HG02852 (cell line): Measurements from ENCODE around the gene LRP2.
"Not testable (repeated sequence)": the region's sequence is repeated elsewhere in the genome, so short reads cannot be mapped to it uniquely, and the experiment has no call there.

Source experiments
- ATAC-seq: cut with Tn5 transposase; IDR thresholded peaks from one replicate; pipeline ENCODE4 v1.9.1; 2021; ENCODE audit warnings: mild to moderate bottlenecking, moderate library complexity; ENCODE audit not compliant: unreplicated experiment

The LRP2 gene

DNA sequence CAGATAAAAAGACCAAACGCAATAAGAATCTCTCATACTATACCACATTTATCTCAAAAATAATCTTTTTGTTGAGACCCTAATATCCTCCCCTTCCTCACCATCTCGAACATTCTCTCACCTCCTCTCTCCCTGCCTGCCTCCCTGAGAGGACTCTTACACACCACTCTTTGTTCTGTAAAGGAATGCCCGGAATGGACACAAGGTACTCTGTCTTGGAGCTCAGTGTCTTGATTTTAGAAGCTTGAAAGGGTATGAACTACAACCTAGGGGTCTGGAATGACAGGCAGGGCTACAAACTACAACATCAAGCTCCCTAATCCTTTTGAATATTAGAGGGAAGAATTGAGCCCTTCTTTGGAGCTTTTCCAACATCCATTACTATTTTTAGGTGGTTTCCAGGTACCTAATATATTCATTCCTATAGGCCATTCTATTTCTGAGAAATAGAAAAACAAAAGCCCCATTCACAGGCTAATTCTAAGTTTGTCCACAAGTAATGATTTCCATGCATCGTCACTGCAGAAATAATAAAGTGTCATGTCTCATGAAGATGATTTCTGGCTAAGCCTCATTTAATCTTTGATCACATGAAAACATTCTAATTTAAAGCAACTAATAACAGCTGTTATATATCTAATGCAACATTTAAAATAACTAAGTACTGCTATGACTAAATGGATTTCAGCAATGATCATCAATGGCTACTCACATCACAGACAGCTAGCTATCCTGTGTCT lies 60.6 kb downstream of the LRP2 start:
- ATAC-seq, result no peak

DNA sequence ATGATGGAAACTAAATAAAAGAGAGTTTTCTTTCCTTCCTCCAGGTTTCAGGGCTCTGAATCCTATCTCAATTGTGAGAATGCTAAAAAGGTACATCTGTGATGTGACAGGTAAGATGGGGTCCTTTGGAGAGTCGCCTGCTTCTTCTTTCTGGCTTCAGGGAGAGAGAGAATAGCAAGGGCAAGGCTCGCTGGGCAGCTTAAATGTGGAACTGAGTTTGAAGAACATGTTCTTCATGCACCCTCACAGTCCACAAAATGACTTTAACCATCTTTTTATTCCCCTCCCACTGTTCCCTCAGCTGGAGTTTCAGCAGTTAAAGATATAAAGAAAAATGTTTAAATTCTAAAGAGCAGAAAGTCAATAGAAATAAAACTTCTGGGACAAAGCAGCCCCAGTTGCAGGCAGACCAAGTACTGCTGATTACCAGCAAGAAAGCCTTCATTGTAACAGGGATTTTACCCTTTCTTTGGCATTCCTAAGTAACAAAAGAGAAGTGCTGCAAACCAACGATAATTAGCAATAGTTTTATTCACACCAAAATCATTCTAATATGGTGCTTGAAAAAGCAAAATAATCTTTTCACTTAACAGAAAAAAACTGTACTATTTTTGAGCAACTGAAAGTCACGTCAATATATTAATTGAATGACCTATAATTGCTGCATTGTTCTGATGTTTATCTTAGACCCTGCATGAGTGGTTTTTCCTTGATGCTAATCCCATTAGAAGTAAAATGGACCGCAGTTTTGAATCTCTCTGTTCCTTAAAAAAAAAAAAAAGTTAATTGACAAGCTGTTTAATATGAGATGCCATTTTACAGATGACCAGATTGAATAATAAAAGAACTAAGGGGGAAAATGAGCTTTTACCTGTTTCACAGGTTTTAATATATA lies 61.5 kb downstream of the LRP2 start:
- ATAC-seq, result no peak

DNA sequence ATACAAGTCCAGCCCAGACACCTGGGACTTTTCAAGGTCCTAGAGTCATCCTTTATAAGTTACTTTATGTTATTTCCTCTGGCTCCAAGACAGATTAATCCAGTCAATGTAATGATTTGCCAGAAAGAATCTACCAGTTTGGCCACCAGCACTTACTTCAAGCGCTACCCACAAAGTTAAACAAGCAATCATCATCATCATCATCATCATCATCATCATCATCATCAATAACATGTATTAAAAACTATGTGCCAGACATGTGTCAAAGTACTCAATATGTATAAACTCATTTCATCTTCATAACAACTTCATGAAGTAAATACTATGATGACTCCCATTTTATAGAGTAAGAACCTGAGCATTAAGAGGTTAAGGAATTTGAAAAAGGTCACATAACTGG lies 64.3 kb downstream of the LRP2 start:
- ATAC-seq, result no peak

DNA sequence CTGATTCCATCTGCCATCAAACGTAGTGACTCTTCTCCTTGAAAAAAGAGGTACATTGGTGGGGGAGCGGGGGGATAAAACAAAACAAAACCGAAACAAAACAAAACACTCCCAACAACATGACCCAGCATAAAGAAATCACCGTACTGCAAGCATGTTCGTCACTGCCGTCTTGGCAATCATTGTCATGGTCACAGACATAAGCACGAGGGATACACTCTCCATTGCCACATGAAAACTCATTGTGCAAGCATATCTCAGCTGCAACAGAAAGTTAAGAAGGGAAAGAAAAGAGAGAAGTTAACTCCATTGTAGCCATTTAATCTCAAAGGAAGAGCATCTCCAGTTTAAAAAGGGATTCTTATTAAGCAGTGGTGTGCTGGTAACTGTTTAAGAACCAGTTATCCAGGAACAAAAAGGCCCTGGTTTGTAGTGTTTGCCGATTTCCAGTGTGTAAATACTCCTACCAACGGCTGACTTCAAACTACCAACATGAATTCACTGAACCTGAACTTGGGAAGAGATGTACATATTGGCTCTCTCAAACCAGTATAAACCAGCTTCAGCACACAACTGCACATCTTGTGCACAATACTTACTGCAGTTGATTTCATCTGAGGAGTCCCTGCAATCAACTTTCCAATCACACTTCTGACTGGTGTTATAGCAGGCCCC lies 68.2 kb downstream of the LRP2 start:
- no peak for ATAC-seq

DNA sequence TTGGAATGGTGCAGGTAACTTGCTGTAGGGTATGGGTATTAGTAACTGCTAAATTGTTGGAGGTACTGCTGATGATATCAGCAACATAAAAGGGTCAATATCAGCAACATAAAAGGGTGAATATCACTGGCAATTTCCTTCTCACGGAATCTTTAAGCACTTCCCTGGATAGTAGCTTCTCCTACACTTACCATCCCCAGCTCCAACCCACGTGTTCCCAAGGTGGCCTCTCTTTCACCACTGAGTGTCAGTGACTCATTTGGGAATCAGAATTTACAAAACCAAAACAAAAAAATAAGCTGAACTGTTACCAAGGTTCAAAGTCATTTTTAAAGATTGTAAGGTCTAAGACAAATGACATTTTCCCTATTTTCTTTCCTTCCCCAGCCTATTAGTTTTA lies 70.8 kb downstream of the LRP2 start:
- ATAC-seq, result no peak

DNA sequence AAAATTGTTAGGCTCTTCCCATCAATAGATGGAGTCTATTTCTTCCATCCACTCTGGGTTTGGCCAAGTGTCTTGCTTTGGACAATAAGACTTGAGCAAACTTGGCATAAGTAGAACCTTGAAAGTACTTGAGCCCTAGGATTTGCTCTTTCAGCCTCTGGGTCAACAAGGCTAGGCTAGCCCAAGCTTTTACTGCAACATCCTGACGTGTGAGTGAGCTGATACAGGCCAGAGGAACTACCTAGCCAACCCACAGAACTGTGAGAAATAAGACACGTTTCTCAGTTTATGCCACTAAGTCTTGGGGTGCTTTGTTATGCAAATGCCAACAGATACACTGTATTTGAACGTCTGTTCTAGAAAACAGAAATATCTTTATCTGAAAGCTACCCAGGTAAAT lies 71.9 kb downstream of the LRP2 start:
- no peak for ATAC-seq

DNA sequence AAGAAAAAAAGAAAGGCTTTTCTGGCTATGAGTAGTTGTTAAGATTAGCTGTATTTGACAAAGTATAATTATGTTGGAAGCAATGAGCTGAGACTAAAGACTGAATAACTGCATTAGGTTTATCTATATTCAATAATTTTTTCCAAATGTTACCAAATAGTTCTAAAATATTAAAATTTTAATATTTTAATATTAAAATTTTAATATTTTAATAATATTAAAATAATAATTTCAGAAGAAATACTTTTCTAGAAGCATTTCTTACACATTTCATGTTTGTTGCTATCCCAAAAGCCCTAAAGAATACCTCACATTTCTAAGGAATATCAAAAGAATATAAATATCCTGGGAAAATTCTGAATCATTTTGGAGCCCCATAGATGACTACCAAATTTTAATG lies 74.7 kb downstream of the LRP2 start:
- ATAC-seq, result no peak

DNA sequence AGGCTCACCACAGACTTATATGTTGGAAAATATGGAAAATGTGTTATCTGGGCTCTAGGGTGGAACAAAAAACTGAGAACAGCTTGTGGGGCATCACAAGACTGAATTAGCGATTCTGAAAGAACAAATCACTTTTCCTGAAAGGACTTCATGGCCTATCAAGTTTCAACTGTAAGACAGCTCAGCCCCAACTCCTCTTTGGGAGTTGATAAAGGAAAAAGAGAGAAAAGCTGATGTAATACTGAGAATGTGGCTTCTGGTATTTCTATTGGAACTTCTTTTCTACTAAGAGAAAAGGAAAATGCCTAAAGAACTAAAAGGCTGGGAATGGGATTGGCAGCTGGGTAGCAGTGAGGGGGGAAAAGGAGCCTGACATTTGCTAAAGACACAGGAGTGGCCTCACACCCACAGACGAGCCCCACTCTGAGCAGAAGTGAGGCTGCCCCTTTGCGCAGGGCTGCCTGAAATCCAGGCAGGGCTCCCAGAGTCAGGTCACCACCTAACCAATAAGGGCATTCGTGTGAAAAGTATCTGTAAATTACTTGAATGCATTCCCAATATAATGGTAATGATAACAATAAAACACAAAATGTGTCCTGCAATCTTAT lies 75.6 kb downstream of the LRP2 start:
- no peak for ATAC-seq

DNA sequence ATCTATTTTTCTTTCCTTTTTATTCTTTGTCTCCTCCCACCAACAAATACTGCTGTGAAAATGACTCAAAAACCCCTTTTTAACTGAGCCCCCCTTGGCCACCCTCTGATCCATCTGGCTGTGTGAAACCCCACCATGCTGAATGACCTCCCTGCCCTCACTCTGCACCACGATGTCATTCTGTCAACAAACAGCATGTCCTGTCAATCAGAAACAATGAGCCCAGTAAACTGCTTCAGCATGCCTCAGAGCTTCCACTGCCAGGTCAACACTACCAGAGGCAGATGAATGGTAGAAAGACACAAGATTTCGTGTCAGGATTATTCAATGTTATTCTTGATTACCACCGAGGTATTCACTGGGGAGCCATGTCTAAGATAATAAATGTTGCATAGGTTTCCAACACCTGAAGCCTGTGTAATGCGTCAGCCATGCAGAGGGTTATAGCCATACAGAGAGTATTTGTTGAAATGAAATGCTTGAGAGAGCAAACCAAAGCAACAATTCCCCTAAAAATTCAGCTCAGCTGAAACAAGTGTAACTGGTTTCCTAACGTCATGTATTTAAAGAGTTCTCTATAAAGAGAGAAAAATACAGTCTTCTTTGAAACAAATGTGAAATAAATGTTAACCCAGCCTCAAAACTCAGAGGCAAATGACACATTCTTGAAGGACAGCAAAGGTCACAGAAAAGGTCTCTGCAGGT lies 76.7 kb downstream of the LRP2 start:
- ATAC-seq, result no peak

DNA sequence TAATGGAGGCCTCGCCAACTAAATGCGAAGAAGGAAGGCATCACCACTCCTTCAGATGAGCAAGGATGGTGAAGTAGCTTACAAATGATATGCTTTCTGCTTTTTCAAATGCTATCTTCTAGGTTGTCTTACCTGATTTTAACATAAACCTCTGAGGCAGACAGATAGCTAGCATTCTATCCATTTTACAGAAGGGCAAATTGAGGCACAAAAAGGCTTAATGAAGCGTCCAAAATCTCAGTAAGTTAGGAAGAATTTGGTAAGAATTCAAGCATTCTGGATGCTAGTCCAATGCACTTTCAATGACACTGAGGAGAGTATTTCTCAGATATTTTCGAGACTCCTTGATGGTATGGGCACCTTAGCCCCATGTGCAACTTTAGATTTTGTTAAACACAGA lies 81.8 kb downstream of the LRP2 start:
- no peak for ATAC-seq

DNA sequence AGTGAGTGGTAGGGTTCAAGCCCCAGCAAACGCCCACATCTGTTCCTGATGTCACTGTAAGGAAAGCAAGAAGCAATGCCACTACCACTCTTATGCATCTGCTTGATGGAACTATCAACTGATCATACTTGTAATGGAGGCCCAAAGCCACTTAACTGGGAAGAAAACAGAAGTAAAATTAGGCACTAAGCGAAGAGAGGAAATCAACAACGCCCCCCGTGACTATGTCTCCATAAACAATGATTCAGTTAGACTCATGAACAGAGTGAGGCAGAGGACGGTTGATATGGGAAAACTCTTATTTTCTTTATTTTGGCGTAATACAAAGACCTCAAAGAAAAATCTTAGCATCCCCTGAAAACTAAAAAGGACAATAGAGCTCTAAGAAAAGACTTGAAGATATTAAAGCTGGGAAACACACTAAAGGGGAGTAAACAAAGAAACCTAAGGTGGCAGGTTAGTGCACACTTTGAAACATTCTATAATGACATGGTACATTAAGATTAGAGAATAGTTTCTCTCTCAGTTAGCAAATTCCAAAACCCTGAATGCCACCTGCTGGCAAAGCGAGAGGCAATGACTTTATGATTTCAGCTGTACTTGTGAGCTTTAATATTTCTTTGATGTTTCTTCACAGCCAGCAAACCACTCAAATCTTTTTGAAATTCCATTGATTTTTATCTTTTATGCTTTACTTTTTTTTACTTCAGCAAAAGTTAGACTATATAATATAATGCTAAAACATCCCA lies 86.5 kb downstream of the LRP2 start:
- ATAC-seq, result no peak

DNA sequence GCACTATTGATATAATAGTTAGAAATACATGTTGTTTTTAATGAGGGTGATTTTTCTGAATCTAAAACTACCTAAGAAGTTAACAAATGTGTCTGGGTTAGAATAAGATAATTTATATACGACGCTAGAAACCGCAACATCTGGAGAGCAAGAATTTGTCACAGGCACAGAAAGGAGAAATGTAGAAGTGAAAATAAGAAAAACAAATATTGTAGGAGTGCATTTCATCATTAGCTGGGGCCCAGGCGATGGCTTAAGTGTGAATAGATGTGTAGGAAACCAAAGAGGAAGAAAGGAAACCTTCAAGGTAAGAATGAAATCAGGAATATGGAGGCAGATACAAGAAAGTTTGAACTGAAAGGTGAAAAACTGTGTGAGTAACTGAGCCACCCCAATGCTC lies 90.3 kb downstream of the LRP2 start:
- ATAC-seq, result no peak

DNA sequence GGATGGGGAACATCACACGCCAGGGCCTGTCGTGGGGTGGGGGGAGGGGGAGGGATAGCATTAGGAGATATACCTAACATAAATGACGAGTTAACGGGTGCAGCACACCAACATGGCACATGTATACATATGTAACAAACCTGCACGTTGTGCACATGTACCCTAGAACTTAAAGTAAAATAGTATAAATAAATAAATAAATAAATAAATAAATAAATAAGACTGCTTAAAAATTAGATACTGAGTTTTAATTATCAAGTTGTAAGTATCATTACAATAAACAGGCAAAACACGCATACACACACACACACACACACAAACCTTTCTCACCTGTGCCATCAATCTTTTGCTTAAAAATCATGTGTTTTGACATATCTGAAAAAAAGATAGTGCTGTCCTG lies 91.8 kb downstream of the LRP2 start:
- not testable (repeated sequence) for ATAC-seq

DNA sequence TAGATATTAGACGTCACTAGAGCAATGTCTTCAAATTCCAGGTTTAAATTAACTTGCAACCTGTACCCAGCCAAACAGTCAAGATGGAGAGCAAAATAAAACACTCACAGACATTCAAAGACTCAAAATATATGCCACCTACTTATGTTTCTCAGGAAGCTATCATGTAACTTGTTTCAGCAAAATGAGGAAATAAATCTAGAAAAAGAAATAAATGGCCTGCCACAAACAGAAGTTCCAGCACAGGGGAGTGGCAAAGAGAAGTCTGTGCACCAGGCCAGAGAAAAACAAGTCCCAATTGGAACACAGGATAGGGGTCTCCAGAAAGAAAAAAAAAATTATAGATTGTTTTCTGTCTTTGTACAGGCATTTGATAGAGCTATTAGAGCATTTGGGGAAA lies 96.7 kb downstream of the LRP2 start:
- no peak for ATAC-seq

DNA sequence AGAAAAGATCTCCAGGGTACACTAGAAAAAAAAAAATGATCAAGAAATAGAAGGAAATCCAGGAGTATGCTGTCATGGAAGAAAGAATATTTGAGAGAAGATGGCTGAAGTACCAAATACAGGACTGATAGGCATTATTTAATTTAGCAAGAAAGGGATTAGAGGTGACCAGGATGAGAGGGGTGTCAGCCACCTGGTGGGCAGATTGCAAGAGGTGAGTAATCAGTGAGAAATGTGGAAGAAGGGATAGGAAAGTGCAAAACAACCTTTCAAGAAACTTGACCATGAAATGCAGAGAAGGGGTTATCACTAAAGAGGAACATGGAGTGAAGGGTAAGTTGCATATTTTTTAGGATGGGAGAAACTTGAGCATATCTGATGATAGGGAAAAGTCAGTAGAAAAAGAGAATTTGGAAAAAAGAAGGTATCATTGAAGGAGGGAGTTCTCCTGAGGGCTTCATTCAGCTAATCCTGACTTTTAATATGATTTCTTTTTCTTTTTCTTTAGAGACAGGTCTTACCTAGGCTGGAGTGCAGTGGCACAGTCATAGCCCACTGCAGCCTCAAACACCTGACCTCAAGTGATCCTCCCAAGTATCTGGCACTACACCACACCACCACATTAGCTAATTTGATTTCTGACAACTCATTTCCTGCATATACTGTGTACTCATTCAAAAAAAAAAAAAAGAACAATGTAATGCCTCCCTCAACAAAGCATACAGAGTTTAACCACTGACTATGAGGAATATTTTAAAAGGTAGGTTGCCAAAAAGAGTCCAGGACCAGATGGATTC lies 101.3 kb downstream of the LRP2 start:
- ATAC-seq, result no peak

DNA sequence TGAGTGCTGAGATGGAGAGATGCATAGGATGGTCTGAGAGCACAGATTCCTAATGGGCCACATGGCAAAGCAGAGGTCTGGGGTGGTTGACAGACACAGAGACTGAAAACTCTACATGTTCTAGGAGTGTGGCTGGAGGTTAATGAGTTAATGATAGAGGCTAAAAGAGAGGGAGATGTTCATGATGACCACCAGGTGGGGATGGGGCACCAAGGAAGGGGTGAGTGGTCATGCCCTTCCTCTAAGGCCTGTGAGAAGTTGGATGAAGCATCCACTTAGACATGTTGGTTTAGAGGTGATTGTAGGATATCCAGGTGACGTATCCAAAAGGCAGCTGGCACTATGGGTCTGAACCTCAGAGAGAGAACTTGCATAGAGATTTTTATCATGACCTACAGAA lies 102.1 kb downstream of the LRP2 start:
- no peak for ATAC-seq

DNA sequence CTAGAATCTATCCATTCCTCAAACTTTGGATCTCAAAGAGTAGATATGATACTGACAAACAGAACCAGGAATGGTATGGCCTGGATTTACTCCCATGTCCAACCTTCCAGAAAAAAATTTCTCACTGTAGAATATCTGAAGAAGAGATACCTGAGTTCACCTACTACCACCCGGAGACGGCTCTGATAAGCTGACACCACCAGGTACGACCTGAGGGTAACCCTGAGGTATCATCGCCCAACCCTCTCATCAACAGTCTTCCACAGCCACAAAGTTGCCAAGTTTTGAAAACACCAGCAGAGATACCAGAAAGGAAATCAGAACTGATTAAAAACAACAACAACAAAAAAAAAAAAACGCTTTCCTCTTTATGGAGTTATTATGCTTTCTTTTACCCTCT lies 102.9 kb downstream of the LRP2 start:
- ATAC-seq, result no peak

DNA sequence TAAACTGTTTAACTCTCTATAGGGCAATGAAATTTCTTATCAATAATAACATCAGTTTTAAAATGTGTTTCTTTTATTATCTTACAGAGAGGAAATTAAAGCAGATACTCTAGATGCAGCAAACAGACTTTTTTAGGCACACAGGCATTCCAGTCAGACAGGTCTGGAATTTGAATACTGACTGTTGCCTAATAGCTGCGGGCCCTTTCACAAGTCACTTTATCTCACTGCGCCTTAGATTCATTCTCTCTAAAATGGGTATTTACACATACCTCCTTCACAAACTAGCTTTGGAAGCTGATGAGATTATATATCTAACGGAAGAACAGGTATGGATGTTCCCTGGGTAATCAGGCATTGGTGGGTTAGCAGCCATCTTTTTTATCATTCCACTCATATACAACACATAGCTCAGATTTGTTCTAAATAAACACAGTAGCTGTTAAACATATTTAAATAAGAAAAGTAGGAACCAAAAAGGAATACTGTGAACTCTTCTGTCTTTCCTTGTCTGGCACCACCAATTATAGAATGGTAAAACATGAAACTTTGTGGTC lies 104.2 kb downstream of the LRP2 start:
- no peak for ATAC-seq

DNA sequence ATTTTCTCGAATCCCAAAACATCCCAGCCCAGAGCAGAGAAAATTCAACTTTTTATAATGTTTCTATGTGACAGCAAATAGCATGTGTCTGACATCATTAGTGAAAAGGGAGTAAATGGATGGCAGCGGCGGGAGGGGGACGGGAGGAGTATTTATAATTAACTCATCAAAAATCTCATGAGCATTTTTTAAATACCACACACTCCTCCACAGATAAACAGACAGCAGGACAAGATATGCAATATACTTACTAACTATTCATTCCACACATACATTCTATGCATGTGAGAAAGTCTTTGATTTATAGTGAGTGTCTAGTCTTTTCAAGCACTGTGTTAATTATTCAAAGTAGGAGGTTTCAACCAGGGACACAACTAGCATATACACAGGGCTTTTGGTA lies 107.6 kb downstream of the LRP2 start:
- no peak for ATAC-seq
